Neural crest cell (in vitro differentiated cells): ENCODE results near the gene DENND1A. TPM values are rescaled to one million over a fixed set of nuclear protein-coding genes. Genes with fewer than 3 reads are reported as not detected.
A peak's percentile ranks its signal among the peaks of the same experiment; 100 is the strongest.

Experiments used
- DNase-seq: peaks from one replicate; pipeline ENCODE4 v3.0.0; 2021; ENCODE audit warnings: low read depth, mixed read lengths, low spot score
- H3K27ac Mint-ChIP-seq: one replicate; pipeline ENCODE4 v1.8.0; 2021; ENCODE audit warnings: mild to moderate bottlenecking, mixed read lengths; ENCODE audit not compliant: unreplicated experiment
- H3K27me3 Mint-ChIP-seq: 2 replicates; pipeline ENCODE4 v1.8.0; 2021; ENCODE audit warnings: low read depth, mild to moderate bottlenecking, mixed read lengths
- H3K36me3 Mint-ChIP-seq: 2 replicates; pipeline ENCODE4 v1.8.0; 2021; ENCODE audit warnings: low read depth, mild to moderate bottlenecking, mixed read lengths
- H3K4me1 Mint-ChIP-seq: 2 replicates; pipeline ENCODE4 v1.8.0; 2021; ENCODE audit warnings: mixed read lengths
- H3K4me3 Mint-ChIP-seq: one replicate; pipeline ENCODE4 v1.8.0; 2021; ENCODE audit warnings: mild to moderate bottlenecking, mixed read lengths
- H3K9me3 Mint-ChIP-seq: 2 replicates; pipeline ENCODE4 v1.8.0; 2021; ENCODE audit warnings: mixed read lengths
- total RNA-seq: library from RNA; stranded (reverse); gene quantifications from 2 replicates; pipeline ENCODE4 v1.2.1, GENCODE V29; 2021
- TF ChIP-seq, protein P1 (sequence below): fragments of 200-600 bp; sonication (generic); conservative IDR thresholded peaks from 2 replicates; pipeline ENCODE4 v1.5.0; 2021; ENCODE audit warnings: antibody characterized with exemption, mild to moderate bottlenecking

Gene DENND1A
- total RNA-seq, 1 donor from 2014 or later, result 17.8 TPM

DNA sequence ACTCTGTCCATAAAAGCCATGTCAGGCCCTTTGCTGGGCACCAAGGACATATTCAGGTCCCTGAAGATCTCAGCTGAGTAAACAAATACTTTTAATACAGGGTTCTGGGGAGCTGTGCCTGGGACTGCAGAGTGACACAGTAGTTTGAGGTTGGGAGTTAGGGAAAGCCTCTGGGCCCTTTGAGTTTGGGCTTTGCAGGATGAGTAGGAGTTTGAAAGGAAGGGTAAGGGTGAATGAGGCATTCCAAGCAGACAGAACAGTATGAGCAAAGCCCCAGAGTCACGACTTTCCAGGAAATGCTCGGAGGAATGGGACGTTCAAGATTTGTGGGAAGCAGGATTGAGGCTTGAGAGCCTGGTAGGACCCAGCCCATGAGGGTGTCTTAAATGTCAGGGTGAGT, 560.6 kb downstream of the DENND1A start:
- TF ChIP-seq, protein P1, sequence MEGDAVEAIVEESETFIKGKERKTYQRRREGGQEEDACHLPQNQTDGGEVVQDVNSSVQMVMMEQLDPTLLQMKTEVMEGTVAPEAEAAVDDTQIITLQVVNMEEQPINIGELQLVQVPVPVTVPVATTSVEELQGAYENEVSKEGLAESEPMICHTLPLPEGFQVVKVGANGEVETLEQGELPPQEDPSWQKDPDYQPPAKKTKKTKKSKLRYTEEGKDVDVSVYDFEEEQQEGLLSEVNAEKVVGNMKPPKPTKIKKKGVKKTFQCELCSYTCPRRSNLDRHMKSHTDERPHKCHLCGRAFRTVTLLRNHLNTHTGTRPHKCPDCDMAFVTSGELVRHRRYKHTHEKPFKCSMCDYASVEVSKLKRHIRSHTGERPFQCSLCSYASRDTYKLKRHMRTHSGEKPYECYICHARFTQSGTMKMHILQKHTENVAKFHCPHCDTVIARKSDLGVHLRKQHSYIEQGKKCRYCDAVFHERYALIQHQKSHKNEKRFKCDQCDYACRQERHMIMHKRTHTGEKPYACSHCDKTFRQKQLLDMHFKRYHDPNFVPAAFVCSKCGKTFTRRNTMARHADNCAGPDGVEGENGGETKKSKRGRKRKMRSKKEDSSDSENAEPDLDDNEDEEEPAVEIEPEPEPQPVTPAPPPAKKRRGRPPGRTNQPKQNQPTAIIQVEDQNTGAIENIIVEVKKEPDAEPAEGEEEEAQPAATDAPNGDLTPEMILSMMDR, result no peak
- H3K9me3 Mint-ChIP-seq, result no peaks in the 10 kb centered on the region
- peak overlapping the region; percentile 46 for H3K27ac Mint-ChIP-seq
- peaks cover 5% of the 10 kb centered on the region for H3K27me3 Mint-ChIP-seq
- peaks cover 23% of the 10 kb centered on the region for H3K4me1 Mint-ChIP-seq
- DNase-seq, result no peak
- no peak overlapping the region for H3K4me3 Mint-ChIP-seq
- peaks cover 2% of the 10 kb centered on the region for H3K36me3 Mint-ChIP-seq

DNA sequence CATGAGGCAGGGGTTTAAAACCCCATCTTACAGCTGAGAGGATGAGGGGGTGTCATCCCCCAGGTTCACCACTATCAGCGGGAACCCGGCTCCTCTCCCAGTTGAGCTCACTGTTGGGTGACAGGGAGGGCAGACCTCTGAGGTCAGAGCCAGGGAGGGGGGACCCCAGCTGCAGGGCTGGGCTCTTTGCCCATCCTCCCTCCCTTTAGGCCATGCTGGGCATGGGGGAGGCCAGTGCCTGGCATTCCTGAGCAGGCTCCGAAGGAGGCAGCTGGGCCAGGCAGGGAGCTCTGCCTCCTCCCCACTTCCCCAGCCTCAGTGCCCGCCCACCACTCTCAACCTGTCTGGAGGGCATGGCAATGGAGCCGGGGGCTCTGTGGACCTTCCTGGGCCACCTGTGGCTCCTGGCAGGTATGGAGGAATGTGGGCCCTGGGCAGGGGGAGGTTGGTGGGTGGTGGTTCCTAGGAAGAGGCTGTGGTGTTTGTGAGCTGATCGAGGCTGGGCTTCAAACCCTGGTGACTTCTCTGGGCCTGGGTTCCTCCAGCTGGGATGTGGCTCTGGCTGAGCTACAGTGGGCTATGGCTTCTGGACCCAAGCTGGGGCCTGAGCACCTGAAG, 561.3 kb downstream of the DENND1A start:
- Mint-ChIP-seq H3K27ac (no peak overlapping the region), H3K36me3 (peaks cover 2% of the 10 kb centered on the region), H3K4me1 (peaks cover 24% of the 10 kb centered on the region), H3K27me3 (no peaks in the 10 kb centered on the region), H3K9me3 (no peaks in the 10 kb centered on the region), H3K4me3 (no peak overlapping the region)
- DNase-seq, result no peak
- TF ChIP-seq, protein P1, result no peak

DNA sequence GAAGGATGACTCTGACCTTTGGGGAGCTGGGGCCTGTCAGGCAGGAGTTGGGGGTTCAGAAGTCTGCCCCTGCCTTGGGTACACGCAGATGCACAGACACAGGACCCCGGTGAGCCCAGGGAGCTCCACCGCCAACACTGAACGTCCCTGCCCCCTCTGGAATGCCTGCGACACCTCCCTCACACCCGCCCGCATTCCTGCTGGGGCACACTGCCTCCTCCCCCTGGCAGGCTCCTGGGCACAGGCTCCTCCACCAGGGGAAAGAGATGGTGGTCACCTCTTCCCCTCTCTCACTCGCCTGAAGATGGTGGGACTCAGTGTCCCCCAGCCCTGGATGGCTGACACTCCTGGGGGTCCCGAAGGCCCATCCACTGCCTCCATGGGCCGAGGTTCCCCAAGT, 561.9 kb downstream of the DENND1A start:
- no peak overlapping the region for H3K27ac Mint-ChIP-seq
- H3K27me3 Mint-ChIP-seq, result no peaks in the 10 kb centered on the region
- TF ChIP-seq, protein P1, result no peak
- no peaks in the 10 kb centered on the region for H3K9me3 Mint-ChIP-seq
- no peak for DNase-seq
- H3K36me3 Mint-ChIP-seq, result peaks cover 2% of the 10 kb centered on the region
- peaks cover 29% of the 10 kb centered on the region for H3K4me1 Mint-ChIP-seq
- H3K4me3 Mint-ChIP-seq, result no peak overlapping the region

DNA sequence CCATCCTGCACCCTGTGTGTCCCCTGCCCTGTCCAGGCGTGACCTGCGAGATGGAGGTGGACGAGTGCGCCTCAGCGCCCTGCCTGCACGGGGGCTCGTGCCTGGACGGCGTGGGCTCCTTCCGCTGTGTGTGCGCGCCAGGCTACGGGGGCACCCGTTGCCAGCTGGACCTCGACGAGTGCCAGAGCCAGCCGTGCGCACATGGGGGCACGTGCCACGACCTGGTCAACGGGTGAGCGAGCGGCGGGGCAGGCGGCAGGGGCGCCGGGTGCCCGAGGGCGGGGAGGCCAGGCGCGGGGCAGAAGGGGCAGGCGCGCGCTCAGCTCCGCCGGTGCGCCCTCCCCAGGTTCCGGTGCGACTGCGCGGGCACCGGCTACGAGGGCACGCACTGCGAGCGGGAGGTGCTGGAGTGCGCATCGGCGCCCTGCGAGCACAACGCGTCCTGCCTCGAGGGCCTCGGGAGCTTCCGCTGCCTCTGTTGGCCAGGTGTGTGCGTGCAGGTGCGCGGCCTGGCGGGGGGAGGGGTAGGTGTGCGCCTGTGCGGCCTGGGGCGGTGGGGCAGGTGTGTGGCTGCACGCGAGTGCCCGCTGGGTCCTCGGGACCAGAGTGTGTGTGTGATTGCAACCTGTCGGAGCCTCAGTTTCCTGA, 563.9 kb downstream of the DENND1A start:
- H3K27ac Mint-ChIP-seq, result no peak overlapping the region
- TF ChIP-seq, protein P1, result no peak
- H3K27me3 Mint-ChIP-seq, result no peaks in the 10 kb centered on the region
- no peak overlapping the region for H3K4me3 Mint-ChIP-seq
- H3K9me3 Mint-ChIP-seq, result no peaks in the 10 kb centered on the region
- H3K36me3 Mint-ChIP-seq, result peaks cover 2% of the 10 kb centered on the region
- peaks cover 33% of the 10 kb centered on the region for H3K4me1 Mint-ChIP-seq
- no peak for DNase-seq

DNA sequence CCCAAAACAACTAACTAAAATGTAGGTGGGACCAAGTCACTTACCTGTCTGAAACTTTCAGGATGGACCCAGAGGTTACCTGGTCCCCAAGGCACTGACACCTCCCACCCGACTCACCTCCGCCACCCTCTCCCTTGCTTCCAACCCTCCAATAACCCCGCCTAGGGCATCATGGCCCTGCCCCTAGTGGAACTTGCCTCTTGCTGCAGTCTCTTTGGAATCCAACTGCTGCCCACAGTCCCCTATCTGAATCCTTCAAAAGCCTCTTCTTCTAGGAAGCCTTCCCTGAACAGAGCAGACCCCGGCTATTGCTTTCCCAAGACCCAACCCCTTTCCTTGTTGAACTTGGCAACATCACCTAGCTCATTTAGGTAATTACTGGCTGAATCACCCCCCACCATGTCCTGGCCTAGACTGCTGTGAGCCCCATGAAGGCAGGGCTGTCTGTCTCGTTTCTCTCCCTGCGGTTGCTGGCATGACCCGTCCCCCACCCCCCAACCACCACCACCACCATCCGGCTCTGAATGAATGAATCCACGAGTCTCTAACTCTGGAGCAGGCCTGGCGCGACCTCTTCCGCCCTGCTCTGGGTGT, 564.5 kb downstream of the DENND1A start:
- Mint-ChIP-seq H3K4me3 (peak overlapping the region; percentile 69), H3K4me1 (peaks cover 37% of the 10 kb centered on the region), H3K27me3 (no peaks in the 10 kb centered on the region), H3K9me3 (no peaks in the 10 kb centered on the region), H3K27ac (no peak overlapping the region), H3K36me3 (peaks cover 2% of the 10 kb centered on the region)
- DNase-seq, result no peak
- TF ChIP-seq, protein P1, result peak; percentile 46
